ENCODE data around the gene ZBTB21.

DNA sequence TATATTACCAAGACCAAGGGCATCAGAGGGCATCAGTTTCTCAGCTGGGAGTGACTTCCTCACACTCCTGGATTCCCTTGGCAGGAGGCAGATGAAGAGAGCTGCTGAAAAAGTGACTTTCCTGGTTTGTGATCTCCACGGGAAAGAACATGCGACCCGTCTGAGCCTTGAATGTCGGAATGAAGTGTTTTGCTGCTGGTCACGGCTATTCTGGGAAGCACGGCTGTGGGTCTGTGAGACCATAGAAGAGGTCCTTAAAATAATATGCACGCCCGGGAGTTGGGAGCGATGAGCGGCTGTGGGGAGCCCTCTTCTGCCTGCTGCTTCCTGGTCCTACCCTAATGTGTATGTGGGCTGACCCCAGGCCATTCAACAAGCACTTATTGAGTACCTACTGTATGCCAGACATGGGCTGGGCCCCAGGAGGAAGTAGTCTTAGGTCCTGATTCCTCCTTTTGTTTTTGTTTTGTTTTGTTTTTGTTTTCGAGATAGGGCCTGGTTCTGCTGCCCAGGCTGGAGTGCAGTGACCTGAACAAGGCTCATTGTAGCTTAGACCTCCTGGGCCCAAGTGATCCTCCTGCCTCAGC lies 47.8 kb upstream of the ZBTB21 start:
- TF ChIP-seq, protein P1, sequence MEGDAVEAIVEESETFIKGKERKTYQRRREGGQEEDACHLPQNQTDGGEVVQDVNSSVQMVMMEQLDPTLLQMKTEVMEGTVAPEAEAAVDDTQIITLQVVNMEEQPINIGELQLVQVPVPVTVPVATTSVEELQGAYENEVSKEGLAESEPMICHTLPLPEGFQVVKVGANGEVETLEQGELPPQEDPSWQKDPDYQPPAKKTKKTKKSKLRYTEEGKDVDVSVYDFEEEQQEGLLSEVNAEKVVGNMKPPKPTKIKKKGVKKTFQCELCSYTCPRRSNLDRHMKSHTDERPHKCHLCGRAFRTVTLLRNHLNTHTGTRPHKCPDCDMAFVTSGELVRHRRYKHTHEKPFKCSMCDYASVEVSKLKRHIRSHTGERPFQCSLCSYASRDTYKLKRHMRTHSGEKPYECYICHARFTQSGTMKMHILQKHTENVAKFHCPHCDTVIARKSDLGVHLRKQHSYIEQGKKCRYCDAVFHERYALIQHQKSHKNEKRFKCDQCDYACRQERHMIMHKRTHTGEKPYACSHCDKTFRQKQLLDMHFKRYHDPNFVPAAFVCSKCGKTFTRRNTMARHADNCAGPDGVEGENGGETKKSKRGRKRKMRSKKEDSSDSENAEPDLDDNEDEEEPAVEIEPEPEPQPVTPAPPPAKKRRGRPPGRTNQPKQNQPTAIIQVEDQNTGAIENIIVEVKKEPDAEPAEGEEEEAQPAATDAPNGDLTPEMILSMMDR (IDR thresholded peaks at IDR 0.05 in 8 of 11, conservative IDR thresholded peaks at IDR 0.05 in 3 of 11), result no peak
- no peak for TF ChIP-seq POLR2A (IDR thresholded peaks at IDR 0.05)

Measured in spleen (tissue), 7 donors.